Breast epithelium (tissue), 4 donors: ENCODE results near the gene ZNF536. TPM values are rescaled to one million over a fixed set of nuclear protein-coding genes. Genes with fewer than 3 reads are reported as not detected.

Experiments
- DNase-seq, 2 donors: peaks; one replicate each; pipeline ENCODE4 v3.0.0-alpha.2; 2019; ENCODE audit warnings: low spot score in 2 of 2
- H3K27ac ChIP-seq, 2 donors: fragments of 200-600 bp; sonication (generic) in 1 of 2; one replicate each; pipeline ENCODE4 v1.5.1; 2016 to 2019; ENCODE audit warnings: mild to moderate bottlenecking in 1 of 2
- H3K27me3 ChIP-seq, 2 donors: fragments of 200-600 bp; sonication (generic) in 1 of 2; one replicate each; pipeline versions ENCODE4 v1.5.1 to v1.6.0; 2017 to 2019; ENCODE audit warnings: control low read depth in 1 of 2, mild to moderate bottlenecking in 1 of 2
- H3K36me3 ChIP-seq: fragments of 200-600 bp; one replicate; pipeline ENCODE4 v1.5.1; 2019
- H3K4me1 ChIP-seq, 2 donors: fragments of 200-600 bp; sonication (generic); one replicate each; pipeline ENCODE4 v1.5.1; 2016 to 2019; ENCODE audit warnings: control low read depth in 1 of 2
- H3K4me3 ChIP-seq, 3 donors: fragments of 200-600 bp; sonication (generic); 1 replicate in 2 of 3; 2 replicates in 1 of 3; pipeline ENCODE4 v1.5.1; 2016 to 2019; ENCODE audit warnings: mild to moderate bottlenecking in 3 of 3, moderate library complexity in 2 of 3
- H3K9me3 ChIP-seq, 2 donors: fragments of 200-600 bp; sonication (generic) in 1 of 2; one replicate each; pipeline ENCODE4 v1.5.1; 2016 to 2019; ENCODE audit warnings: control low read depth in 1 of 2
- CTCF ChIP-seq, 3 donors: fragments of 450-650 bp; IDR thresholded peaks; one replicate each; pipeline ENCODE4 v1.5.1; 2016 to 2017; ENCODE audit warnings: antibody characterized with exemption in 3 of 3, mild to moderate bottlenecking in 3 of 3, moderate library complexity in 3 of 3
- POLR2A ChIP-seq: fragments of 450-650 bp; IDR thresholded peaks from one replicate; pipeline ENCODE4 v1.6.1; 2016; ENCODE audit warnings: antibody characterized with exemption, mild to moderate bottlenecking, moderate library complexity
- POLR2AphosphoS5 ChIP-seq, 3 donors: sonication (generic); formaldehyde crosslinking; IDR thresholded peaks; one replicate each; pipeline ENCODE4 v1.6.1; 2017; ENCODE audit warnings: antibody characterized with exemption in 3 of 3
- intact Hi-C: fragments of 100-400 bp; cut with DNase I; formaldehyde crosslinking; loops from one replicate; pipeline ENCODE4 v1.15.1; 2023; ENCODE audit warnings: low total_unique reads
- total RNA-seq, 3 donors: library from RNA; depleted of rRNA; stranded (reverse); fragments of >200 nt; gene quantifications; one replicate each; pipeline ENCODE4 v1.1.0, GENCODE V29; 2016

ZNF536 gene
- total RNA-seq, 3 donors from 2014 or later, result under 0.01 to 0.15 TPM; not detected in 1

GRCh38 chr19:30376272-30376671 lies 4.1 kb downstream of the ZNF536 start:
- Histone ChIP-seq H3K4me1 (no peaks in the 10 kb centered on the region), H3K36me3 (no peaks in the 10 kb centered on the region), H3K27ac (no peak overlapping the region), H3K9me3 (no peaks in the 10 kb centered on the region), H3K27me3 (peaks cover 0 to 41% of the 10 kb centered on the region in 2 donors), H3K4me3 (no peak overlapping the region)
- TF ChIP-seq POLR2AphosphoS5 (IDR thresholded peaks at IDR 0.05), result no peak
- no peak for TF ChIP-seq CTCF (IDR thresholded peaks at IDR 0.05)
- no peak for TF ChIP-seq POLR2A
- DNase-seq, result no peak
- intact Hi-C loops, result no loop called here

GRCh38 chr19:30376826-30377425 lies 4.7 kb downstream of the ZNF536 start:
- no peak overlapping the region for H3K4me3 ChIP-seq
- no peaks in the 10 kb centered on the region for H3K36me3 ChIP-seq
- intact Hi-C loops, result no loop called here
- no peak overlapping the region for H3K27ac ChIP-seq
- H3K27me3 ChIP-seq, result peaks cover 0 to 41% of the 10 kb centered on the region in 2 donors
- H3K9me3 ChIP-seq, result no peaks in the 10 kb centered on the region
- no peak for TF ChIP-seq CTCF (IDR thresholded peaks at IDR 0.05)
- TF ChIP-seq POLR2A, result no peak
- TF ChIP-seq POLR2AphosphoS5 (IDR thresholded peaks at IDR 0.05), result no peak
- H3K4me1 ChIP-seq, result no peaks in the 10 kb centered on the region
- DNase-seq, result no peak

GRCh38 chr19:30378701-30379100 lies 6.5 kb downstream of the ZNF536 start:
- intact Hi-C loops, result no loop called here
- Histone ChIP-seq H3K27me3 (peaks cover 0 to 31% of the 10 kb centered on the region in 2 donors), H3K4me1 (no peaks in the 10 kb centered on the region), H3K4me3 (no peak overlapping the region), H3K27ac (no peak overlapping the region), H3K9me3 (no peaks in the 10 kb centered on the region), H3K36me3 (no peaks in the 10 kb centered on the region)
- TF ChIP-seq CTCF (IDR thresholded peaks at IDR 0.05) (no peak), POLR2A (no peak), POLR2AphosphoS5 (IDR thresholded peaks at IDR 0.05) (no peak)
- DNase-seq, result no peak

- no peak for DNase-seq
- H3K36me3 ChIP-seq, result no peaks in the 10 kb centered on the region
- no peak overlapping the region for H3K27ac ChIP-seq
- intact Hi-C loops, result no loop called here
- no peaks in the 10 kb centered on the region for H3K4me1 ChIP-seq
- H3K9me3 ChIP-seq, result no peaks in the 10 kb centered on the region
- TF ChIP-seq POLR2A (no peak), POLR2AphosphoS5 (IDR thresholded peaks at IDR 0.05) (no peak), CTCF (IDR thresholded peaks at IDR 0.05) (no peak)
- peaks cover 0 to 21% of the 10 kb centered on the region in 2 donors for H3K27me3 ChIP-seq
- no peak overlapping the region for H3K4me3 ChIP-seq
These were observed 7.8 kb downstream of the ZNF536 start for GRCh38 chr19:30379841-30380610.

- no peak for TF ChIP-seq POLR2A
- no peak for TF ChIP-seq POLR2AphosphoS5 (IDR thresholded peaks at IDR 0.05)
- TF ChIP-seq CTCF (IDR thresholded peaks at IDR 0.05), result no peak
- H3K4me3 ChIP-seq, result no peak overlapping the region
- no peaks in the 10 kb centered on the region for H3K36me3 ChIP-seq
- peaks cover 0 to 8% of the 10 kb centered on the region in 2 donors for H3K27me3 ChIP-seq
- H3K4me1 ChIP-seq, result no peaks in the 10 kb centered on the region
- intact Hi-C loops, result no loop called here
- no peak for DNase-seq
- no peak overlapping the region for H3K27ac ChIP-seq
- H3K9me3 ChIP-seq, result no peaks in the 10 kb centered on the region
These were observed 9.2 kb downstream of the ZNF536 start for GRCh38 chr19:30381366-30381765.
